ENCODE measurements around the gene CCDC146. TPM values are rescaled to one million over a fixed set of nuclear protein-coding genes. Genes with fewer than 3 reads are reported as not detected.

Gene CCDC146
- total RNA-seq, 2 experiments from 2014 or later = 5.3 to 6.4 TPM

Other genes with a start within 250 kb of the CCDC146 start
- not detected for gene SPDYE17, start 90.3 kb upstream of the CCDC146 start, total RNA-seq
- gene SPDYE18, start 60.1 kb upstream of the CCDC146 start, total RNA-seq = 1 to 10 TPM; 1.0 to 1.4 TPM
- 1 to 10 TPM; 4.1 to 4.2 TPM for gene FGL2, start 77.2 kb downstream of the CCDC146 start, total RNA-seq

Measured in activated CD4-positive, alpha-beta memory T cell treated with anti-CD3 and anti-CD28 coated beads, Interleukin-2, amount 10 ng/mL, durations not matched to agents 7 days and 5 days (primary cell).